CD4-positive, alpha-beta T cell (primary cell): ENCODE results near the gene USP32. TPM values are rescaled to one million over a fixed set of nuclear protein-coding genes. Genes with fewer than 3 reads are reported as not detected.

Experiments
- ATAC-seq: fragments of 200-7000 bp; cut with Tn5 transposase; one replicate; pipeline ENCODE4 v1.10.0; 2022; ENCODE audit warnings: mild to moderate bottlenecking; ENCODE audit not compliant: poor library complexity
- CTCF ChIA-PET: fragments of 350-600 bp; sonication (Branson Sonifier 250); formaldehyde crosslinking; loops from one replicate; lab custom pipeline; 2021; ENCODE audit warnings: antibody characterized with exemption, inconsistent platforms; lab: Charles Lee
- POLR2A ChIA-PET: fragments of 350-600 bp; sonication (Branson Sonifier 250); formaldehyde crosslinking; loops from one replicate; lab custom pipeline; 2021; ENCODE audit warnings: antibody characterized with exemption, inconsistent platforms; lab: Charles Lee
- DNase-seq, 14 experiments: peaks; one replicate each; pipeline ENCODE4 v3.0.0-alpha.2; 2013 to 2020; ENCODE audit warnings: mixed read lengths in 2 of 14
- H3K27ac ChIP-seq, 2 donors: one replicate each; pipeline versions ENCODE4 v1.5.1 to v1.7.0; 2013; ENCODE audit warnings: low read length in 2 of 2, low read depth in 1 of 2, mild to moderate bottlenecking in 1 of 2
- H3K27me3 ChIP-seq, 2 experiments: 1 replicate in 1 of 2; 2 replicates in 1 of 2; pipeline versions ENCODE4 v1.6.1 to v1.7.0; 2013; ENCODE audit warnings: low read length in 2 of 2, control low read depth in 1 of 2, mild to moderate bottlenecking in 1 of 2, moderate library complexity in 1 of 2; ENCODE audit not compliant: insufficient read depth in 2 of 2, control insufficient read depth in 1 of 2
- H3K36me3 ChIP-seq: one replicate; pipeline ENCODE4 v1.6.1; 2013; ENCODE audit warnings: low read length, control low read depth; ENCODE audit not compliant: insufficient read depth
- H3K4me1 ChIP-seq: one replicate; pipeline ENCODE4 v1.6.1; 2013; ENCODE audit warnings: low read length, control low read depth; ENCODE audit not compliant: insufficient read depth
- H3K4me3 ChIP-seq: one replicate; pipeline ENCODE4 v1.5.1; 2013; ENCODE audit warnings: mild to moderate bottlenecking, low read length, moderate library complexity
- H3K9me3 ChIP-seq, 2 experiments: 1 replicate in 1 of 2; 2 replicates in 1 of 2; pipeline versions ENCODE4 v1.6.1 to v1.7.0; 2013; ENCODE audit warnings: low read length in 2 of 2, mild to moderate bottlenecking in 2 of 2, control low read depth in 1 of 2, moderate library complexity in 1 of 2; ENCODE audit not compliant: control insufficient read depth in 1 of 2, insufficient read depth in 1 of 2
- H3K27ac Mint-ChIP-seq: one replicate; pipeline ENCODE4 v1.8.0; 2020; ENCODE audit warnings: mixed read lengths
- H3K27me3 Mint-ChIP-seq: one replicate; pipeline ENCODE4 v1.8.0; 2021; ENCODE audit warnings: mixed read lengths
- H3K36me3 Mint-ChIP-seq: one replicate; pipeline ENCODE4 v1.8.0; 2021; ENCODE audit warnings: low read depth, mixed read lengths
- H3K4me1 Mint-ChIP-seq: one replicate; pipeline ENCODE4 v1.8.0; 2021; ENCODE audit warnings: low read depth, mixed read lengths
- H3K4me3 Mint-ChIP-seq: one replicate; pipeline ENCODE4 v1.8.0; 2020; ENCODE audit warnings: mild to moderate bottlenecking, mixed read lengths
- H3K9me3 Mint-ChIP-seq: one replicate; pipeline ENCODE4 v1.8.0; 2020; ENCODE audit warnings: mixed read lengths
- CTCF ChIP-seq: fragments of 200-600 bp; IDR thresholded peaks from one replicate; pipeline ENCODE4 v1.8.0; 2022; ENCODE audit warnings: antibody characterized with exemption, mild to moderate bottlenecking
- intact Hi-C, 2 experiments: fragments of 100-400 bp; cut with DNase I in 1 of 2; cut with micrococcal nuclease in 1 of 2; formaldehyde crosslinking; loops; one replicate each; pipeline versions ENCODE4 v1.15.1 to v1.9.0; 2023 to 2025; cut with DNase I, micrococcal nuclease
- total RNA-seq, 174 experiments: library from RNA in 2 of 174; stranded (reverse) in 2 of 174; gene quantifications; one replicate each; pipeline ENCODE4 v1.2.3 and lab custom pipeline; 2021 to 2026

Gene USP32
- total RNA-seq, 2 experiments from 2014 or later: 23.9 to 24.7 TPM

GRCh38 chr17:60392845-60393702 lies 1.1 kb upstream of the USP32 start:
- no peaks in the 10 kb centered on the region for H3K36me3 ChIP-seq

GRCh38 chr17:60391471-60392041 lies 377 bp downstream of the USP32 start:
- intact Hi-C loops: loop anchor here (2.0 to 10.0 kb wide), 7 partner anchors 137 to 1877 kb away; partner anchors contain the start of genes PPM1D (in 2 of the 2), BCAS3 (in 1 of the 2), DHX40 (in 1 of the 2) and MTMR4 (in 1 of the 2)
- Histone ChIP-seq H3K27me3 (no peaks in the 10 kb centered on the region), H3K36me3 (peaks cover under 1% of the 10 kb centered on the region), H3K4me3 (peak overlapping the region; percentile 97), H3K27ac (peak overlapping the region; percentile 88 to 94), H3K4me1 (peaks cover 28% of the 10 kb centered on the region), H3K9me3 (no peaks in the 10 kb centered on the region)
- no peaks in the 10 kb centered on the region for H3K9me3 Mint-ChIP-seq
- peak; percentile 37 for ATAC-seq
- H3K27me3 Mint-ChIP-seq: no peaks in the 10 kb centered on the region
- H3K4me3 Mint-ChIP-seq: peak overlapping the region; percentile 98
- POLR2A ChIA-PET: interaction anchor here (0.6 to 2.3 kb wide), 18 partner anchors 8 to 1472 kb away, joined by 3 to 15 read pairs (median 4); partner anchors contain the start of genes APPBP2, BCAS3, BRIP1 and PPM1D
- no peak for DNase-seq
- no peak for TF ChIP-seq CTCF
- peaks cover 23% of the 10 kb centered on the region for H3K36me3 Mint-ChIP-seq
- CTCF ChIA-PET: interaction anchor here (0.7 to 1.8 kb wide), 4 partner anchors 11 to 167 kb away, joined by 3 to 7 read pairs (median 4); no protein-coding TSS in a partner anchor
- peaks cover 50% of the 10 kb centered on the region for H3K4me1 Mint-ChIP-seq
- peak overlapping the region; percentile 91 for H3K27ac Mint-ChIP-seq

More at GRCh38 chr17:60392845-60393702, 1.1 kb upstream of the USP32 start:
- ATAC-seq (no peak), DNase-seq (peak in 4 of 14 experiments; percentile 14 to 58 (median 46))
- Mint-ChIP-seq H3K27me3 (no peaks in the 10 kb centered on the region), H3K4me3 (peak overlapping the region; percentile 98), H3K27ac (peak overlapping the region; percentile 91), H3K4me1 (peaks cover 42% of the 10 kb centered on the region), H3K36me3 (peaks cover 23% of the 10 kb centered on the region), H3K9me3 (no peaks in the 10 kb centered on the region)
- H3K4me3 ChIP-seq: peak overlapping the region; percentile 97
- no peaks in the 10 kb centered on the region for H3K27me3 ChIP-seq
- peaks cover 31% of the 10 kb centered on the region for H3K4me1 ChIP-seq
- TF ChIP-seq CTCF: no peak
- intact Hi-C loops: loop anchor here (2.0 to 10.0 kb wide), 7 partner anchors 136 to 1878 kb away; partner anchors contain the start of genes PPM1D (in 2 of the 2), BCAS3 (in 1 of the 2), DHX40 (in 1 of the 2) and MTMR4 (in 1 of the 2)
- CTCF ChIA-PET: interaction anchor here (0.6 to 1.8 kb wide), 3 partner anchors 9 to 28 kb away, joined by 3 to 7 read pairs (median 4); no protein-coding TSS in a partner anchor
- POLR2A ChIA-PET: interaction anchor here (0.6 to 2.3 kb wide), 11 partner anchors 8 to 775 kb away, joined by 3 to 15 read pairs (median 4); partner anchors contain the start of genes BCAS3, PPM1D and RNFT1
- peak overlapping the region; percentile 88 to 94 for H3K27ac ChIP-seq
- no peaks in the 10 kb centered on the region for H3K9me3 ChIP-seq

- H3K27me3 Mint-ChIP-seq: no peaks in the 10 kb centered on the region
- H3K27ac ChIP-seq: peak overlapping the region; percentile 88 to 94
- H3K4me1 Mint-ChIP-seq: peaks cover 55% of the 10 kb centered on the region
- H3K36me3 ChIP-seq: peaks cover 2% of the 10 kb centered on the region
- no peaks in the 10 kb centered on the region for H3K9me3 ChIP-seq
- CTCF ChIA-PET: no interaction called here
- peak overlapping the region; percentile 98 for H3K4me3 Mint-ChIP-seq
- intact Hi-C loops: loop anchor here (5.0 to 10.0 kb wide), 6 partner anchors 211 to 1876 kb away; partner anchors contain the start of genes PPM1D (in 2 of the 2), BCAS3 (in 1 of the 2), DHX40 (in 1 of the 2) and MTMR4 (in 1 of the 2)
- DNase-seq: peak in 10 of 14 experiments; percentile 3 to 49 (median 13)
- H3K4me3 ChIP-seq: peak overlapping the region; percentile 97
- no peak for TF ChIP-seq CTCF
- no peaks in the 10 kb centered on the region for H3K9me3 Mint-ChIP-seq
- H3K4me1 ChIP-seq: peaks cover 28% of the 10 kb centered on the region
- H3K27me3 ChIP-seq: no peaks in the 10 kb centered on the region
- peaks cover 23% of the 10 kb centered on the region for H3K36me3 Mint-ChIP-seq
- POLR2A ChIA-PET: interaction anchor here (1.2 to 1.8 kb wide), 5 partner anchors 7 to 286 kb away, joined by 3 to 15 read pairs (median 4); partner anchors contain the start of gene BCAS3
- no peak for ATAC-seq
- peak overlapping the region; percentile 91 for H3K27ac Mint-ChIP-seq
These were observed 935 bp downstream of the USP32 start for GRCh38 chr17:60390925-60391470.
